IMR-90 (cell line): ENCODE data around the gene RHO. TPM values are rescaled to one million over a fixed set of nuclear protein-coding genes. Genes with fewer than 3 reads are reported as not detected.

Experiments
- ATAC-seq: fragments of 200-7000 bp; cut with Tn5 transposase; 2 replicates; pipeline ENCODE4 v1.9.1; 2020; ENCODE audit warnings: low read depth, mild to moderate bottlenecking, moderate library complexity
- BruUV-seq: library from RNA; stranded (reverse); fragments of 400-500 nt; replicated peaks from 2 replicates; lab custom pipeline; 2021; lab: Mats Ljungman, UMichigan
- CTCF ChIA-PET: fragments of 300-600 bp; formaldehyde crosslinking; extraction: SDS; loops from one replicate; lab custom pipeline; 2021; ENCODE audit warnings: antibody characterized with exemption; lab: Yijun Ruan, JAX
- POLR2A ChIA-PET: fragments of 300-600 bp; sonication (Branson Sonifier 250); formaldehyde crosslinking; loops from one replicate; lab custom pipeline; 2022; ENCODE audit warnings: antibody characterized with exemption; ENCODE audit not compliant: unreplicated experiment; lab: Charles Lee
- DNase-seq: peaks from one replicate; pipeline ENCODE4 v3.0.0; 2013
- H2AFZ ChIP-seq: replicated peaks from 2 replicates; pipeline ENCODE3; 2013; ENCODE audit warnings: low read length, mild to moderate bottlenecking; ENCODE audit not compliant: poor library complexity
- H2AK5ac ChIP-seq: 2 replicates; pipeline ENCODE4 v1.6.1; 2013; ENCODE audit warnings: low read depth, low read length, inconsistent platforms
- H2AK9ac ChIP-seq: replicated peaks from 2 replicates; pipeline ENCODE3; 2013; ENCODE audit warnings: mild to moderate bottlenecking, low read depth, low read length, moderate library complexity; ENCODE audit not compliant: poor library complexity
- H2BK120ac ChIP-seq: 2 replicates; pipeline ENCODE4 v1.6.1; 2013; ENCODE audit warnings: low read depth, low read length, inconsistent platforms
- H2BK15ac ChIP-seq: 3 replicates; pipeline ENCODE4 v1.6.1; 2013; ENCODE audit warnings: low read depth, low read length, inconsistent platforms
- H2BK20ac ChIP-seq: 2 replicates; pipeline ENCODE4 v1.6.1; 2013; ENCODE audit warnings: low read depth, mild to moderate bottlenecking, inconsistent platforms, low read length, moderate library complexity
- H2BK5ac ChIP-seq: 2 replicates; pipeline ENCODE4 v1.6.1; 2013; ENCODE audit warnings: mild to moderate bottlenecking, low read depth, low read length, inconsistent platforms; ENCODE audit not compliant: poor library complexity, severe bottlenecking
- H3K14ac ChIP-seq: replicated peaks from 2 replicates; pipeline ENCODE4 v1.6.1; 2013; ENCODE audit warnings: low read depth, low read length, inconsistent platforms
- H3K18ac ChIP-seq: 2 replicates; pipeline ENCODE4 v1.6.1; 2013; ENCODE audit warnings: low read depth, low read length, control low read depth
- H3K23ac ChIP-seq: 2 replicates; pipeline ENCODE4 v1.6.1; 2013; ENCODE audit warnings: low read depth, low read length, inconsistent platforms
- H3K27ac ChIP-seq: 2 replicates; pipeline ENCODE4 v1.5.1; 2013; ENCODE audit warnings: mild to moderate bottlenecking, control low read depth, low read length; ENCODE audit not compliant: insufficient read depth
- H3K27me3 ChIP-seq: 2 replicates; pipeline ENCODE4 v1.6.1; 2013; ENCODE audit warnings: low read length; ENCODE audit not compliant: control insufficient read depth, insufficient read depth
- H3K36me3 ChIP-seq: 2 replicates; pipeline ENCODE4 v1.6.1; 2013; ENCODE audit warnings: low read length, mixed read lengths; ENCODE audit not compliant: control insufficient read depth, insufficient read depth
- H3K4ac ChIP-seq: 2 replicates; pipeline ENCODE4 v1.6.1; 2013; ENCODE audit warnings: low read depth, low read length, inconsistent platforms
- H3K4me1 ChIP-seq: 2 replicates; pipeline ENCODE4 v1.6.1; 2013; ENCODE audit warnings: low read length, mixed read lengths; ENCODE audit not compliant: control insufficient read depth, insufficient read depth
- H3K4me2 ChIP-seq: 2 replicates; pipeline ENCODE4 v1.6.1; 2013; ENCODE audit warnings: low read depth, mild to moderate bottlenecking, control low read depth, low read length, moderate library complexity
- H3K4me3 ChIP-seq: 2 replicates; pipeline ENCODE4 v1.5.1; 2013; ENCODE audit warnings: low read depth, mild to moderate bottlenecking, control low read depth, low read length, moderate library complexity; ENCODE audit not compliant: insufficient read depth
- H3K56ac ChIP-seq: 2 replicates; pipeline ENCODE4 v1.6.1; 2013; ENCODE audit warnings: low read length, inconsistent platforms; ENCODE audit not compliant: insufficient read depth; ENCODE audit errors: extremely low read depth
- H3K79me1 ChIP-seq, 2 experiments: 2 replicates each; pipeline ENCODE4 v1.6.1; 2013; ENCODE audit warnings: low read length in 2 of 2, inconsistent platforms in 1 of 2, low read depth in 1 of 2
- H3K9ac ChIP-seq: 2 replicates; pipeline ENCODE4 v1.6.1; 2013; ENCODE audit warnings: low read depth, low read length, control low read depth
- H3K9me1 ChIP-seq: 2 replicates; pipeline ENCODE4 v1.6.1; 2013; ENCODE audit warnings: low read length, inconsistent platforms; ENCODE audit not compliant: insufficient read depth
- H3K9me3 ChIP-seq: 2 replicates; pipeline ENCODE4 v1.6.1; 2013; ENCODE audit warnings: low read length; ENCODE audit not compliant: control insufficient read depth, insufficient read depth
- H4K20me1 ChIP-seq: 2 replicates; pipeline ENCODE4 v1.6.1; 2013; ENCODE audit warnings: low read length, inconsistent platforms; ENCODE audit not compliant: insufficient read depth
- H4K5ac ChIP-seq: 2 replicates; pipeline ENCODE4 v1.6.1; 2013; ENCODE audit warnings: mild to moderate bottlenecking, low read depth, low read length, control low read depth
- H4K8ac ChIP-seq, 2 experiments: 2 replicates each; pipeline ENCODE4 v1.6.1; 2013; ENCODE audit warnings: low read depth in 2 of 2, low read length in 2 of 2, control low read depth in 1 of 2, inconsistent platforms in 1 of 2
- H4K91ac ChIP-seq: 2 replicates; pipeline ENCODE4 v1.6.1; 2013; ENCODE audit warnings: low read depth, low read length, inconsistent platforms; ENCODE audit not compliant: insufficient read depth
- CTCF ChIP-seq: conservative IDR thresholded peaks from 2 replicates; pipeline ENCODE4 v1.5.1; 2012; ENCODE audit warnings: mild to moderate bottlenecking, low read depth, low read length, improper control_type of control experiment
- MAZ ChIP-seq: IDR thresholded peaks from 2 replicates; pipeline ENCODE4 v1.6.1; 2012; ENCODE audit warnings: low read depth, mild to moderate bottlenecking, low read length, improper control_type of control experiment, moderate library complexity, borderline replicate concordance
- RFX5 ChIP-seq: IDR thresholded peaks from 2 replicates; pipeline ENCODE4 v1.8.0; 2012; ENCODE audit warnings: low read depth, mild to moderate bottlenecking, low read length, moderate library complexity
- WGBS, 2 experiments: methylation state at CpG; one replicate each; pipeline versions ENCODE4 v1.1.5 to v1.1.7; 2013; ENCODE audit warnings: missing lambda C conversion rate in 2 of 2; ENCODE audit not compliant: insufficient read length in 1 of 2; ENCODE audit errors: extremely low coverage in 2 of 2; 5-methylcytosine and 5-hydroxymethylcytosine counted together
- dilution Hi-C: fragments of 300-500 bp; cut with HindIII; formaldehyde crosslinking; loops from one replicate; pipeline ENCODE4 v1.14.3; 2018; ENCODE audit warnings: low sequenced_read_pairs; ENCODE audit not compliant: unreplicated experiment
- in situ Hi-C: fragments of 300-500 bp; cut with MboI; formaldehyde crosslinking; loops from 3 replicates; pipeline ENCODE4 v1.14.3; 2019; ENCODE audit warnings: low sequenced_read_pairs, inconsistent platforms, mixed read lengths
- intact Hi-C: fragments of 100-400 bp; cut with micrococcal nuclease; formaldehyde crosslinking; loops from 2 replicates; pipeline ENCODE4 v1.10.0; 2022
- polyA plus RNA-seq, 3 experiments: library from polyadenylated mRNA; depleted of rRNA; stranded (reverse); fragments of >200 nt; gene quantifications; 2 replicates each; pipeline ENCODE4 v1.2.3, GENCODE V29; 2012; ENCODE audit warnings: low replicate concordance in 1 of 3
- total RNA-seq: library from RNA; depleted of rRNA; stranded (reverse); fragments of >200 nt; gene quantifications from 2 replicates; pipeline ENCODE4 v1.2.3, GENCODE V29; 2012

The RHO gene
- total and polyA plus RNA-seq, 2 of the 4 experiments (the other 2 are of a cell fraction): not detected

DNA sequence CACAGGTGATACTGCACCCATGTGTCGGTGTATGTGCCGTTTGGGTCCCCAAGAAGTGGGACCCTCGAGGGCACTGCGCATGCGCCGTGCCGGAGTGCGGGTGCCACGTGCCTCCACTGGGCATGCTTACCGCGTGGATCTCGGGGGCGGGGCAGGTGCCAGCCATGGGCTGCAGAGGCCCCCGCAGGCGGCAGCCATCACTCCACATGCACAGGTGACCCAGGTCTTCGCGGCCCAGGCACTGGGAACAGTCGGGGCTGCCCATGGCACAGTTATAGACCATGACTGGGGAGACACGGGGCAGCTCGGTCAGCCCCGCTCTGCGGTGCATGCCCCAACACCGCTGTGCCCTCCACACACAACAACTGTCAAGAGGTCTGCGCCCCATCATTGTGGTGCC lies 45.8 kb downstream of the RHO start:
- TF ChIP-seq CTCF (no peak), RFX5 (no peak), MAZ (no peak)
- Histone ChIP-seq H2BK15ac (no peak overlapping the region), H3K18ac (no peak overlapping the region), H3K36me3 (peaks cover 42% of the 10 kb centered on the region), H2BK5ac (no peak overlapping the region), H2AK5ac (no peak overlapping the region), H2BK120ac (no peak overlapping the region), H3K4me2 (no peak overlapping the region), H3K79me1 (no peaks in the 10 kb centered on the region; a peak in 1 of 4 replicates), H3K4me1 (peaks cover 4% of the 10 kb centered on the region; the same call in 1 of the 2 replicates), H4K91ac (no peak overlapping the region), H4K8ac (no peak overlapping the region), H3K9ac (no peak overlapping the region), H4K5ac (no peak overlapping the region), H3K14ac (no peak overlapping the region), H3K23ac (no peak overlapping the region), H3K27ac (no peak overlapping the region), H2AFZ (no peak overlapping the region), H3K56ac (no peak overlapping the region), H3K9me3 (no peaks in the 10 kb centered on the region), H3K27me3 (no peaks in the 10 kb centered on the region), H3K4ac (no peak overlapping the region), H3K4me3 (no peak overlapping the region), H3K9me1 (no peaks in the 10 kb centered on the region), H4K20me1 (no peaks in the 10 kb centered on the region), H2AK9ac (peak overlapping the region; percentile 73), H2BK20ac (no peak overlapping the region)
- ChIA-PET CTCF (no interaction called here), POLR2A (no interaction called here)
- ATAC-seq: no peak
- 96% methylated on average over 12 of the region's 24 CpGs; no CpG with 5 or more reads in 1 of the 2 experiments for WGBS, 2 experiments
- intact Hi-C loops (no loop called here), in situ Hi-C loops (no loop called here), dilution Hi-C loops (no loop called here)
- BruUV-seq: no TSS peak
- no peak for DNase-seq
